Astrocyte (in vitro differentiated cells and primary cell): ENCODE measurements around the gene RBM23.

Source experiments
- CTCF ChIP-seq: IDR thresholded peaks from 2 replicates; pipeline ENCODE4 v1.5.1; 2011; ENCODE audit warnings: low read depth, mild to moderate bottlenecking, inconsistent platforms, low read length, moderate library complexity; ENCODE audit not compliant: insufficient read depth
- EZH2 ChIP-seq: IDR thresholded peaks from 2 replicates; pipeline ENCODE4 v1.6.1; 2012; ENCODE audit warnings: mild to moderate bottlenecking, low read length, inconsistent platforms; ENCODE audit not compliant: insufficient read depth

GRCh38 chr14:22872833-22873520 is 46.0 kb downstream of the RBM23 start:
- no peak for TF ChIP-seq CTCF
- TF ChIP-seq EZH2: no peak
